ENCODE data around the gene SAP30L. TPM values are rescaled to one million over a fixed set of nuclear protein-coding genes. Genes with fewer than 3 reads are reported as not detected.

Gene SAP30L
- total RNA-seq, 4 donors from 2014 or later: 26.3 to 47.1 (median 33.1) TPM

- in situ Hi-C loops (cut with MboI; ENCODE audit: low pct_ligation_motif_present in 1 of 4, low pct_unique_long_range_greater_than_20kb in 1 of 4, low sequenced_read_pairs in 3 of 4) (no loop called here), intact Hi-C loops (cut with DNase I; ENCODE audit: low total_unique reads) (no loop called here)
- peak overlapping the region in 1 of 4 donors; percentile 91 for H3K27ac ChIP-seq
- H3K27me3 ChIP-seq: peaks cover 92% of the 10 kb centered on the region
- no peaks in the 10 kb centered on the region for H3K9me3 ChIP-seq
- TF ChIP-seq, protein P1, sequence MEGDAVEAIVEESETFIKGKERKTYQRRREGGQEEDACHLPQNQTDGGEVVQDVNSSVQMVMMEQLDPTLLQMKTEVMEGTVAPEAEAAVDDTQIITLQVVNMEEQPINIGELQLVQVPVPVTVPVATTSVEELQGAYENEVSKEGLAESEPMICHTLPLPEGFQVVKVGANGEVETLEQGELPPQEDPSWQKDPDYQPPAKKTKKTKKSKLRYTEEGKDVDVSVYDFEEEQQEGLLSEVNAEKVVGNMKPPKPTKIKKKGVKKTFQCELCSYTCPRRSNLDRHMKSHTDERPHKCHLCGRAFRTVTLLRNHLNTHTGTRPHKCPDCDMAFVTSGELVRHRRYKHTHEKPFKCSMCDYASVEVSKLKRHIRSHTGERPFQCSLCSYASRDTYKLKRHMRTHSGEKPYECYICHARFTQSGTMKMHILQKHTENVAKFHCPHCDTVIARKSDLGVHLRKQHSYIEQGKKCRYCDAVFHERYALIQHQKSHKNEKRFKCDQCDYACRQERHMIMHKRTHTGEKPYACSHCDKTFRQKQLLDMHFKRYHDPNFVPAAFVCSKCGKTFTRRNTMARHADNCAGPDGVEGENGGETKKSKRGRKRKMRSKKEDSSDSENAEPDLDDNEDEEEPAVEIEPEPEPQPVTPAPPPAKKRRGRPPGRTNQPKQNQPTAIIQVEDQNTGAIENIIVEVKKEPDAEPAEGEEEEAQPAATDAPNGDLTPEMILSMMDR (IDR thresholded peaks at IDR 0.05): no peak
- no peak for TF ChIP-seq POLR2A (IDR thresholded peaks at IDR 0.05)
- TF ChIP-seq EP300 (IDR thresholded peaks at IDR 0.05; ENCODE audit: low read depth): no peak
- no peak for TF ChIP-seq POLR2AphosphoS5 (IDR thresholded peaks at IDR 0.05)
- no peak overlapping the region for H3K4me3 ChIP-seq
- peaks cover 8 to 29% (median 11%) of the 10 kb centered on the region in 4 donors for H3K4me1 ChIP-seq
- 22 to 33% methylated on average over 1 to 2 of the region's 2 CpGs for WGBS, 2 donors (ENCODE audit: low coverage in 1 of 2)
- no peak for DNase-seq
- no peaks in the 10 kb centered on the region for H3K36me3 ChIP-seq
Measured at GRCh38 chr5:154487541-154487940, 41.7 kb downstream of the SAP30L start.

- H3K27me3 ChIP-seq: peaks cover 88% of the 10 kb centered on the region
- 40 to 54% methylated on average over 2 of the region's 2 CpGs for WGBS, 2 donors (ENCODE audit: low coverage in 1 of 2)
- H3K9me3 ChIP-seq: no peaks in the 10 kb centered on the region
- no peak overlapping the region for H3K27ac ChIP-seq
- no peak overlapping the region for H3K4me3 ChIP-seq
- in situ Hi-C loops (cut with MboI; ENCODE audit: low pct_ligation_motif_present in 1 of 4, low pct_unique_long_range_greater_than_20kb in 1 of 4, low sequenced_read_pairs in 3 of 4): no loop called here
- no peaks in the 10 kb centered on the region for H3K36me3 ChIP-seq
- DNase-seq: no peak
- intact Hi-C loops (cut with DNase I; ENCODE audit: low total_unique reads): no loop called here
- TF ChIP-seq, protein P1 (IDR thresholded peaks at IDR 0.05): no peak
- TF ChIP-seq POLR2A (IDR thresholded peaks at IDR 0.05) (no peak), POLR2AphosphoS5 (IDR thresholded peaks at IDR 0.05) (no peak), EP300 (IDR thresholded peaks at IDR 0.05; ENCODE audit: low read depth) (no peak)
- H3K4me1 ChIP-seq: no peaks in the 10 kb centered on the region
Measured at GRCh38 chr5:154491941-154492340, 46.1 kb downstream of the SAP30L start.

DNA sequence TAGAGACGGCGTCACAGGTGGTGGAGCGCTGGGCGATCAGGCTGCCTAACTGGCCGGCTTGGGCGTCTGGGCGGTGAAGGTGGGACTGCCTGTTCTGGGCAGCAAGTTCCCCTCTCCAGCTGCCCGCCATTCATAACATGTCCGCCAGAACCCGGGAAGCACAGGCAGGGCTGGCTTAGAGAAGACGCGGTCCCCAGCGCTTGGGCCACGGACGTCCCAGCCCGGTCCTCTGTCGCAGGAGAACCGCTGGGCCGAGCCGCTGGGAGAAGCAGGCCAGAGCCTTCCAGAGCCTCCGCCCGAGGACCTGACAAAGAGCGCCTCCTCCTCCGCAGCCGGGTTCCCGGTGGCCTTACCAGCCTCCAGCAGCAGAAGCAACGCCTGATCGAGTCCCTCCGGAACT is 47.5 kb downstream of the SAP30L start:
- Histone ChIP-seq H3K4me3 (no peak overlapping the region), H3K27ac (no peak overlapping the region), H3K9me3 (no peaks in the 10 kb centered on the region), H3K27me3 (peaks cover 80% of the 10 kb centered on the region), H3K36me3 (no peaks in the 10 kb centered on the region), H3K4me1 (no peaks in the 10 kb centered on the region)
- in situ Hi-C loops (cut with MboI; ENCODE audit: low pct_ligation_motif_present in 1 of 4, low pct_unique_long_range_greater_than_20kb in 1 of 4, low sequenced_read_pairs in 3 of 4): no loop called here
- no peak for TF ChIP-seq POLR2A (IDR thresholded peaks at IDR 0.05)
- intact Hi-C loops (cut with DNase I; ENCODE audit: low total_unique reads): no loop called here
- 70 to 96% methylated on average over 5 to 29 of the region's 29 CpGs for WGBS, 2 donors (ENCODE audit: low coverage in 1 of 2)
- DNase-seq: no peak

- WGBS, 2 donors (ENCODE audit: low coverage in 1 of 2): 75 to 79% methylated on average over 2 to 4 of the region's 4 CpGs
- peaks cover 72% of the 10 kb centered on the region for H3K27me3 ChIP-seq
Measured at GRCh38 chr5:154494036-154494435, 48.2 kb downstream of the SAP30L start.

More at GRCh38 chr5:154494036-154494435, 48.2 kb downstream of the SAP30L start:
- Histone ChIP-seq H3K36me3 (no peaks in the 10 kb centered on the region), H3K4me3 (no peak overlapping the region), H3K27ac (no peak overlapping the region), H3K9me3 (no peaks in the 10 kb centered on the region), H3K4me1 (no peaks in the 10 kb centered on the region)
- intact Hi-C loops (cut with DNase I; ENCODE audit: low total_unique reads): no loop called here
- in situ Hi-C loops (cut with MboI; ENCODE audit: low pct_ligation_motif_present in 1 of 4, low pct_unique_long_range_greater_than_20kb in 1 of 4, low sequenced_read_pairs in 3 of 4): no loop called here
- TF ChIP-seq POLR2AphosphoS5 (IDR thresholded peaks at IDR 0.05): no peak
- TF ChIP-seq EP300 (IDR thresholded peaks at IDR 0.05; ENCODE audit: low read depth): no peak
- TF ChIP-seq, protein P1 (IDR thresholded peaks at IDR 0.05): no peak
- no peak for TF ChIP-seq POLR2A (IDR thresholded peaks at IDR 0.05)
- no peak for DNase-seq

All from transverse colon (tissue), 4 donors.